ENCODE results near the gene ZBTB45.
"Not testable (repeated sequence)": the region's sequence is repeated elsewhere in the genome, so short reads cannot be mapped to it uniquely, and the experiment has no call there.

Gene ZBTB45

DNA sequence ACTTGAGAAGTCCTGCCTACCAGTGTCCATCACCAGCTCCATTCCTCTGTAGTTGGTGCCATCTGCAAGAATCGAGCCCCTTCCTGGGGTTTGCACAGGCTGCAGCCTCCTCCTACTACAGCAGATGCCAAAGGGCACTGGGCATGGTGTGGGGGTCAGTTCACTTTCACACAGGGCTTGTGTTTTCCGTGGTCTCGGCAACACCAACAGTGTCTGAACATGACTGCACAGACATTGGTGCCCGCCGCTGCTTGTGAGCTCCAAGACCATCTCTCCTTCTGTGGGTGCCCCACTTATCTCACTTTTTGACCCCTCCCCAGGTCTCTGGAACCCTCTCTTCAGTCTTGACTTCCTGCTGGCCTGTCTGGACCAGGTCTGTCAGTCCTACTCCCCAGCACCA lies 28.2 kb downstream of the ZBTB45 start:
- no peak for DNase-seq (ENCODE audit: low read depth)
- TF ChIP-seq, protein P1, sequence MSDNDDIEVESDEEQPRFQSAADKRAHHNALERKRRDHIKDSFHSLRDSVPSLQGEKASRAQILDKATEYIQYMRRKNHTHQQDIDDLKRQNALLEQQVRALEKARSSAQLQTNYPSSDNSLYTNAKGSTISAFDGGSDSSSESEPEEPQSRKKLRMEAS (IDR thresholded peaks at IDR 0.05; ENCODE audit: low read depth, low read length), result no peak
- TF ChIP-seq, protein P2, sequence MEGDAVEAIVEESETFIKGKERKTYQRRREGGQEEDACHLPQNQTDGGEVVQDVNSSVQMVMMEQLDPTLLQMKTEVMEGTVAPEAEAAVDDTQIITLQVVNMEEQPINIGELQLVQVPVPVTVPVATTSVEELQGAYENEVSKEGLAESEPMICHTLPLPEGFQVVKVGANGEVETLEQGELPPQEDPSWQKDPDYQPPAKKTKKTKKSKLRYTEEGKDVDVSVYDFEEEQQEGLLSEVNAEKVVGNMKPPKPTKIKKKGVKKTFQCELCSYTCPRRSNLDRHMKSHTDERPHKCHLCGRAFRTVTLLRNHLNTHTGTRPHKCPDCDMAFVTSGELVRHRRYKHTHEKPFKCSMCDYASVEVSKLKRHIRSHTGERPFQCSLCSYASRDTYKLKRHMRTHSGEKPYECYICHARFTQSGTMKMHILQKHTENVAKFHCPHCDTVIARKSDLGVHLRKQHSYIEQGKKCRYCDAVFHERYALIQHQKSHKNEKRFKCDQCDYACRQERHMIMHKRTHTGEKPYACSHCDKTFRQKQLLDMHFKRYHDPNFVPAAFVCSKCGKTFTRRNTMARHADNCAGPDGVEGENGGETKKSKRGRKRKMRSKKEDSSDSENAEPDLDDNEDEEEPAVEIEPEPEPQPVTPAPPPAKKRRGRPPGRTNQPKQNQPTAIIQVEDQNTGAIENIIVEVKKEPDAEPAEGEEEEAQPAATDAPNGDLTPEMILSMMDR (IDR thresholded peaks at IDR 0.05; ENCODE audit: low read depth, low read length), result no peak
- TF ChIP-seq MYC (IDR thresholded peaks at IDR 0.05; ENCODE audit: low read depth, low read length), result no peak
- no peak for TF ChIP-seq POLR2A (IDR thresholded peaks at IDR 0.05; ENCODE audit: extremely low read depth, insufficient read length)
- H3K4me3 ChIP-seq (ENCODE audit: low read depth, low read length), result no peak overlapping the region

DNA sequence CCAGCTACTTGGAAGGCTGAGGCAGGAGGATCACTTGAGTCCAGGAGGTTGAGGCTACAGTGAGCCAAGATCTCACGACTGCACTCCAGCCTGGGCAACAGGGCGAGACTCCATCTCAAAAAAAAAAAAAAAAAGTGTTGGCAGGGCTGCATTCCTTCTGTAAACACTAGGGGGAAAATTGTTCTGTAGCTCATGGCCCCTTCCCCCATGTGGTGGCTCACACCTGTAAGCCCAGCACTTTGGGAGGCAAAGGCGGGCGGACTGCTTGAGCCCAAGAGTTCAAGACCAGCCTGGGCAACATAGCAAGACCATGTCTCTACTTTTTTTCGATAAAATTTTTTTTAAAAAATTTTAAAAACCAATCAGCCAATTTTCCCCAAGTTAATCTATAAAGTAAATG lies 35.3 kb downstream of the ZBTB45 start:
- not testable (repeated sequence) for H3K4me3 ChIP-seq (ENCODE audit: low read depth, low read length); DNase-seq (ENCODE audit: low read depth)

DNA sequence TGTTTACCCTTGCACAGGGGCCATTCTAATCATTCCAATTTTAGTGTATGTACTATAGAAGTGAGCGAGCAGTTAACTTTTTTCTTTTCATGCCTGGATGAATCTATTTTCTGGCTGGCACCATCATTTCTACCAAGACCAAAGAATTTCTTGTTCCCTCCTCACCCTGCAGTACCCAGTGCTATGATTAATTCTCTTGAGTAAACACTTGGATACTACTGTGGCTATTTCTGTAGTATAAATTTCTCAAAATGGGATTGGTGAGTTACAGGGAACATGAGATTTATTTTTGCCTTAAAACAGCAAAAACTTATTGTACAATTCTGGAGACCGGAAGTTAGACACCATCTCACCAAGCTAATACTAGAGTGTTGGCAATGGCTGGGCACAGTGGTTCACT lies 35.8 kb downstream of the ZBTB45 start:
- no peak for DNase-seq (ENCODE audit: low read depth)
- TF ChIP-seq POLR2A (IDR thresholded peaks at IDR 0.05; ENCODE audit: extremely low read depth, insufficient read length), result no peak
- TF ChIP-seq, protein P1 (IDR thresholded peaks at IDR 0.05; ENCODE audit: low read depth, low read length), result no peak
- TF ChIP-seq, protein P2 (IDR thresholded peaks at IDR 0.05; ENCODE audit: low read depth, low read length), result no peak
- TF ChIP-seq MYC (IDR thresholded peaks at IDR 0.05; ENCODE audit: low read depth, low read length), result no peak
- H3K4me3 ChIP-seq (ENCODE audit: low read depth, low read length), result no peak overlapping the region

DNA sequence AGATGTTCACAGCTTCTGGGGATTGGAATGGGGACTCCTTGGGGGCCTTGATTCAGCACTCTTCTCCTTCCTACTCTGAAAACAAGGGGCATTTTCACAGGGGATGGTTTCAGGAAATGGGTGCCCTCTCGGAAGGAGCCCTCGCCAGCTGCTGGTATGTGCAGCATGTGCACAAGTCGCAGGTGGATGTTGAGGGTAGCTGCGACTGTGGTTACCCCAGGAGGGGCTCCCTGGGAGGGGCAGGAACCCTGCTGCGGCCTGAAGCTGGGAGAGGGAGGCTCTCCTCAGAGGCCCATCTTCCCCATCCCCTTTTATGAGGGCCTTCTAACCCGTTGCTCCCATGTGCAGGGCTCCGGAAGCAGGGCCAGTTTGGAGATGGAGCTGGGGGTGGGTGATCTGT lies 37.2 kb downstream of the ZBTB45 start:
- no peak overlapping the region for H3K4me3 ChIP-seq (ENCODE audit: low read depth, low read length)
- DNase-seq (ENCODE audit: low read depth), result no peak
- TF ChIP-seq MYC (IDR thresholded peaks at IDR 0.05; ENCODE audit: low read depth, low read length), result no peak
- TF ChIP-seq, protein P1 (IDR thresholded peaks at IDR 0.05; ENCODE audit: low read depth, low read length), result no peak
- no peak for TF ChIP-seq POLR2A (IDR thresholded peaks at IDR 0.05; ENCODE audit: extremely low read depth, insufficient read length)
- TF ChIP-seq, protein P2 (IDR thresholded peaks at IDR 0.05; ENCODE audit: low read depth, low read length), result no peak

DNA sequence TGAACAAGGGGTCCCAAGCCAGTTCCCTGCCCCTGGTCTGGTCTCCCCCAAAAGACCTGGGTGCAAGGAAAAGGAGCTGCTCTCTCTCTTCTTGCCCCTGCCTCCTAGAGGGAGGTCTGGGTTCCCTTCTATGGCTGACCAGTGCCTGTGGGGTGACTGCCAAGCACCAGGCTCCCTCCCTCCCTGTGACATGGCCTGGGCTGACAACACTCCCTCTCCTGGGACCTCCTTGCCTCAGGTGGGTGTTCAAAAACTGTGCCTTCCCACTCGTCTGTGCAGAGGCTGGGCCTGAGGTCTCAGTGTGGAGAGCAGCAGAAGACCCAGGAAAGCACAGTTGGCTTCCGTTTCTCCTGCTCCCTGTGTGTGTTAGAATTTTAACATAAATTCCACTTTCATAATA lies 38.8 kb downstream of the ZBTB45 start:
- DNase-seq (ENCODE audit: low read depth), result no peak
- TF ChIP-seq MYC (IDR thresholded peaks at IDR 0.05; ENCODE audit: low read depth, low read length), result no peak
- TF ChIP-seq, protein P1 (IDR thresholded peaks at IDR 0.05; ENCODE audit: low read depth, low read length), result no peak
- no peak for TF ChIP-seq POLR2A (IDR thresholded peaks at IDR 0.05; ENCODE audit: extremely low read depth, insufficient read length)
- TF ChIP-seq, protein P2 (IDR thresholded peaks at IDR 0.05; ENCODE audit: low read depth, low read length), result no peak
- H3K4me3 ChIP-seq (ENCODE audit: low read depth, low read length), result no peak overlapping the region

DNA sequence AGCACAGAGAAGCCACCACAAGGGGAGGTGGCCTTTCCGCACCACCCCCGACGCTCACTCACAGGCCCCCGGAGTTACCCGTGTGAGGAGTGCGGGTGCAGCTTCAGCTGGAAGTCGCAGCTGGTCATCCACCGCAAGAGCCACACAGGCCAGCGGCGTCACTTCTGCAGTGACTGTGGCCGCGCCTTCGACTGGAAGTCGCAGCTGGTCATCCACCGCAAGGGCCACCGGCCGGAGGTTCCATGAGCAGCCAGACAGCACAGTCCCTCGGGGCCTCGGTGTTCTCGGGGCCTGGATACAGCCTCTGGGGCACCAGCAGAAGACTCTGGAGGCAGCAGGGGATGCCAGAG lies 39.2 kb downstream of the ZBTB45 start:
- H3K4me3 ChIP-seq (ENCODE audit: low read depth, low read length), result no peak overlapping the region
- DNase-seq (ENCODE audit: low read depth), result no peak
- TF ChIP-seq, protein P1 (IDR thresholded peaks at IDR 0.05; ENCODE audit: low read depth, low read length), result no peak
- TF ChIP-seq MYC (IDR thresholded peaks at IDR 0.05; ENCODE audit: low read depth, low read length), result no peak
- TF ChIP-seq, protein P2 (IDR thresholded peaks at IDR 0.05; ENCODE audit: low read depth, low read length), result no peak
- TF ChIP-seq POLR2A (IDR thresholded peaks at IDR 0.05; ENCODE audit: extremely low read depth, insufficient read length), result no peak

Data from NB4 (cell line).